Pons (tissue), 1 donor: ENCODE results near the gene TMSB15A.
"Not testable (repeated sequence)": the region's sequence is repeated elsewhere in the genome, so short reads cannot be mapped to it uniquely, and the experiment has no call there.

ENCODE experiments used
- DNase-seq: peaks from one replicate; pipeline ENCODE4 v3.0.0-alpha.2; 2016; ENCODE audit warnings: low spot score

Gene TMSB15A

DNA sequence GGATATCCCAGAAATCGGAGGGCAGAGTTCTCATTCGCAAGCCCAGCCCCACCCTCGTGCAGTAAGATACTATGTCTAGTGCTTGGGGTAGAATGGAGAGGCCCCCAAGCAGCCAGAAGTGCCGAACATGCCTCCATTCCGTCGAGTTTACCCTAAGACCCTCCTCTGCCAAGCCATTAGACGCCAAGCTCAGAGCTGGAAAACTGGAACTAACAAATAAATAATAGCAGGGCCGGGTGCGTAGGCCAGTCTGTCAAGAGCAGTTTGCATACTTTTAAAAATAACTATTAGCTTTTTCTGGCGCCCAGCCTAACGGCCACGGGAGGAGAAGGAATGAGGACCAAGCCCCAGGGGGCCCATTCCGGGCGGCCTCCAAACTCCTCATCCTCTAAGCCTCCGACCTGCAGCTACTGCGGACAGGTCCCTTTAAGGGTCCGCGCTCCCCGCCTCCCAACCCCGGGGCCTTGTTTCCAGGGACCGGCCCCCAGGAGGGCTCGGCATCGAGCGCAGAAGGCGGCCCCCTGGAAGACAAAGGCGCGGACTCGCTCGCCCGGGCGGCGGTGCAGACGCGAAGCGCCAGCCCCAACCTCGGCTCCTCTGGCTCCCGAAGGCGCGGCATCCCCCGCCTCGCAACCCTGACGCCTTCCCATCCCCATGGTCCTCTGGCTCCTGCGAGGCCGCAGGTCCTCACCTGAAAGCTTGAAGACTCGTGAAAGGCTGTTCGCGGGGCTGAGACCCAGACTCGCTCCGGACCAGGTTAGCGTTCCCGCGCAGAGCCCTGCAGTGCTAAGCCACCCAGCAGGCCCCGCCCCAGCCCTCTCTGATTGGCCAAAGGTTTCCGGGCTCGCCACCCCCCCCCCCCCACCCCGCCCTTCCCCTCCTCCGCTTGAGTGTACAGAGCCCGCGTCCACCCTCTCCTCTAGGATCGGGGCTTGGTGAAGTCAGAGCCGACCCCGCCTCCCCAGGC is at the start of gene TMSB15A:
Gene TMSB15A, minus strand, starts transcription at position 765 of the 967 bp plus-strand sequence.
- DNase-seq, result peak; percentile 9

DNA sequence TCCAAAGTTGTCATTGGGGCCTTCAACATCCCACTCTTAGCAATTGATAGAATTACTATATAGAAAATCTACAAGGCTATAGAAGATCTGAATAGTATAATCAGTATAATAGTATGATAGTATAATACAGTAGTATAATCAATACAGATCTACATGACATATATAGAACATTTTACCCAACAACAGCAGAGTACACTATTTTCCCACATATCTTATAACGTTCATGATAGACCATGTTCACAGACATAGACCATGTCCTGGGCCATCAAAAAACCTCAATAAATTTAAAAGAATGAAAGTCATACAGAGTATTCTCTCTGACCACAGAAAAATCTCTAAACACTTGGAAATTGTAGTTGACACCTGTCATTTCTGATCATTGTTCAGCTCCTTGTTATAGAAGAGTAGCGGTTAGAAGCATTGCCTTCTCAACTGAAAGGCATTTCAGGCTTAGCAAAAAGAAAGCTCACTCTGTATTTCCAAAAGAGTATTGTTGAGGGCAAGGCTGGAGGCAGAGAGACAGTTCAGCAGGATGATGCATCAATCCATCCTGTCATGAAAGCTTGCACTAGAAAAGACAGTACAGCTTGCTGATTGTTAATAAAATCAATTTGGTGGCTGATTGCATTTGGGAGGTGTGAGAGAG is 44.0 kb upstream of the TMSB15A start:
- no peak for DNase-seq

DNA sequence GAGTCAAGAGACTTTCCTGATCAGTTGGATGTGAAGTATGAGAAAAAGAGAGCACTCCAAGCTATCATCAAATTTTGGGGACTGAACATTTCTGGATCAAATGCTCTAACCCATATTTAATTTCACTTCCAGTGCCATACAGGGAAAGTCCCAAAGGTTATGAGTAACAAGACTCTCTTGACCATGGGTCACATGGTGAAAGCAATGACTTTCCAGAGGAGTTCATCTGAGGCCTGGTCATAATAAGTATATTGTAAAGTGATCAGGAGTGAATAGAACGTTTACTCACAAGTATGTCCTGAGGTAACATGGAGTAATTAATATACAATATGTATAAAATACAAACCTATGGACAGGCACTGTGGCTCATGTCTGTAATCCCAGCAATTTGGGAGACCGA is 42.1 kb upstream of the TMSB15A start:
- DNase-seq, result no peak

DNA sequence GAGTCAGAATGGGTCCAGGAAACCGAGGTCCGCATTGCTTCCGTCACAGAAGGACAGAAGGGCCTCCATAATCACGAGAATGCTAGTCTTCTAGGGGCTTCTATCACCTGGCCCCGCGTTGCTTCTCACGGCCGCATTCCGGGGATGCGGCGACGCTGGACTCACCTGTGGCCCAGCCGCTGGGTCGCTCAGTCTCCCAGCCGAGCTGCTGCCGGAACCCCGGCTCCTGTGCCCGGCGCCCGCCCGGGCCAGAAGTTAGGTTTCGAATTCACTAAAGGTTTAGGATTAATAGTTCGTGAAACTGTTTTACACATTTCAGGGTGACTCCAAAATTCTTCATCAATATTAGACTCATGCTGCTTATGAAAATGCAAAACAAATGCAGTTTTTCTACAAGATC is 31.7 kb upstream of the TMSB15A start:
- DNase-seq, result no peak

DNA sequence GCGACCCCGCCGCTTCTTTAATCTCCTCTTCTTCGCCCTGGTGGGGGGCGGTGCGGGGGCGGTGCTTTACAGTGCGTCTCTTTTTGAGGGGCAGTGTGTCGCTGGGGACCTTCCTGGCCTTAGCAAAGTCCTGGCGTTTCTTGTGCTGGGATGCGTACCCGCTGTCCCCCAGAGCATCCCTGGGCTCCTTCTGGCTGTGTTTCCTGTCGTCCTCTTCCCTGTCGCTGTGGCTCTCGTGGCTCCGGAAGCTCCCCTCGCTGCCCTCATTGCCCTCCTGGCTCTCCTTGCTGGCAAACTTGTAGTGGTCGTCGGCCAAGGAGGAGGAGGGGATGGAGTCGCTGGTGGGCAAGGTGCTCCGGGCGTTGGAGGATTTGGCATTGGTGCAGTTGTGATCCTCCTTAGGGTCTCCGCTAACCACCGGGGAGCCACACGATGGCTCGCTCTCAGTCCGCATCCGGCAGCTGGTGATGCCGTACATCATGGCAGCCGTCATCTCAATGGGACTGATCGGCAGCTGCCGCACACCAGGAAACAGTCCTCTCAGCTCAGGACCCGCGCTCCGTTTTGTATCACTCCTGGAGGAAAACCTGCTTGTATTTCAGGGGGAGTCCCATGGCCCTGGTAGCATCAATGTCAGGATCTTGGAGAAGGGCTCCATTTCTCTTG is 30.4 kb upstream of the TMSB15A start:
- no peak for DNase-seq

DNA sequence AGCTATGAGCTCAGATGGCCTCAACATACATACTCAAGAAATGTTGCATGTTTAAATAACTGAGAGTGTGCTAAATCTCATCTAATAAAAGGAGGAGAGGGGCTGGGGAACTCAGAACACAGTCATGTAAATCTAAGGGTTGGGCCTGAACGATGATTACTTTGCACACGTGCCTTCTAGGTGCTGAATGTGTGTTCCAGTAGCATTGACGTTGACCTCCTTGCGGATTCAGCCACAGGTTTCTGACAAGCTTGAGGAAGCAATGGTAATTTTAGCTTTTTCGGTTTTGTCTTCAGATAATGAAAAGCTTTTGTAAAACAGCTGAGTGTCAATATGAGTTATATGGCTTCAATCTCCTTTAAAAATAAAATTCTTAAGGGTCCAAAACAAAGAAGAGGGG is 29.6 kb upstream of the TMSB15A start:
- not testable (repeated sequence) for DNase-seq

DNA sequence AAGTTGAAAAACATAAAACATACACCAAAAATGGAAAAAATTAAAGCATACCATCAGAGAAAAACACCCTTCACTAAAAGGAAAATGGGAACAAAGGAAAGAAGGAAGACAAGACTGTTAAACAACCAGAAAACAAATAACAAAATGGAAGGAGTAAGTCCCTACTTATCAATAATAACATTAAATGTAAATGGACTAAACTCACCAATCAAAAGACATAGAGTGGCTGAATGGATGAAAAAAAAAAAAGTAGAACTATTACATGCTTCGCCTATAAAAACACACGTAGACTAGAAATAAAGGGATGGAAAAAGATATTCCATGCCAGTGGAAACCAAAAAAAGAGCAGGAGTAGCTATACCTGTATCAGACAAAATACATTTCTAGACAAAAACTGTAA is 19.4 kb upstream of the TMSB15A start:
- no peak for DNase-seq

DNA sequence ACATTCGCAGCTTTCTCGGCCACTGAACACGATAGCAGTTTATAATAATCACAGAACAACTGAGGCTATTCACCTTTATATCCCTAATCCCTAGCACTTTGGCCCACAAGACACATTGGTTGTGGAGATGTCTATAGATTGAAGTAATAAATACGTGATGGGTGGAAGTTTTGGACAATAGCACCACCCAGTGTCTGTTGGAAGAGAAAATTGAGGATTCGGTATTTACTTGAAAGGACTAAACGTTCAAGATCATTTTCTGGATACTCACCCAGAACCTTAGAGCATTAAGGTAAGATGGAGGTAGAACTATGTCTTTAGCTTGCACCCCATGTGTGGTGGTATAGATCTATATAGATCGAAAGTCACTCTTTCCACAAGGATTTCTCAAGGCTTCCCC is 787 bp upstream of the TMSB15A start:
- peak; percentile 43 for DNase-seq

DNA sequence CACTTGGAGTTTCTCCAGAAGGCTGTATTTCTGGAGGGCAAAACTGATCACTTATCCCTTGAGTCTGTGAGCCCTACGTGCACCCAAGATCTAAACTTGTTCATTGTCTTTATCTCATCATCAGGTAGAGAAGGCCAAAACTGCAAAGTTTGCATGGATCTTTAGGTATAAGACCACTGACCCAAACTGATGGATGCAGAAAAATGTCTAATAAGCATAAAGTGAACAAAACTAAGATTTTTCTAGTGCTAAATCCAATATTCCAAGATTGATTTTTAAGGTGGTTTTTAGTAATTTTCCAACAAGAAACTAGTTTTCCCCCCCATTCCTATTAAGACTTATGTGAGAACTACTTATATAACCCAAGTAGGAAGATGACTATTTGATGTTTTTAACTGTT is 2.0 kb downstream of the TMSB15A start:
- DNase-seq, result no peak

DNA sequence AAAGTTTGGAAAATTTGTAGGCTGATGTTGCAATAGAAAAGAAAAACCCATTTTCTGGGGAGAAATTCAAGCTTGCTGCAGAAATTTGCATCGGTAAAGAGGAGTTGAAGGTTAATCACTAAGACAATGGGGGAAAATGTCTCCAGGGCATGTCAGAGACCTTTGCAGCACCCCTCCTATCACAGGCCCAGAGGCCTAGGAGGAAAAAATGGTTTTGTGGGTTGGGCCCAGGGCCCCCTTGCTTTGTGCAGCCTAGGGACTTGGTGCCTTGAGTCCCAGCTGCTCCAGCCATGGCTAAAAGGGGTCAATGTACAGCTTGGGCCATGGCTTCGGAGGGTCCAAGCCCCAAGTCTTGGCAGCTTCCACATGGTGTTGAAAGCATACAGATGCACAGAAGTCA is 17.8 kb downstream of the TMSB15A start:
- DNase-seq, result no peak

DNA sequence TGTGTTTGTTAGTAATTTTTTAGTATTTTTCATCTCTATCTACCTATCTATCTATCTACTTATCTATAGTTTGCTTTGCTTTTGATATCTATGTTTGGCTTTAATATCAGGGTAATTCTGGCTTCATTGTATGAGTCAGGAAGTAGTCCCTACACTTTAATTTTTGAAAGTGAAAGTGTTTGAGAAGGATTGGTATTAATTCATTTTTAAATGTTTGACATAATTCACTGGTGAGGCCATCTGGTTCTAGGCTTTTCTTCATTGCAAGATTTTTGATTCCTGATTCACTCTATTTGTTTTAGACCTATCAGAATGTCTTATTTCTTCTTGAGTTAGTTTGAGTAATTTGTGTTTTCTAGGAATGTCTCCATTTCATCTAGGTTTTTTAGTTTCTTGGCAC is 24.8 kb downstream of the TMSB15A start:
- DNase-seq, result no peak

DNA sequence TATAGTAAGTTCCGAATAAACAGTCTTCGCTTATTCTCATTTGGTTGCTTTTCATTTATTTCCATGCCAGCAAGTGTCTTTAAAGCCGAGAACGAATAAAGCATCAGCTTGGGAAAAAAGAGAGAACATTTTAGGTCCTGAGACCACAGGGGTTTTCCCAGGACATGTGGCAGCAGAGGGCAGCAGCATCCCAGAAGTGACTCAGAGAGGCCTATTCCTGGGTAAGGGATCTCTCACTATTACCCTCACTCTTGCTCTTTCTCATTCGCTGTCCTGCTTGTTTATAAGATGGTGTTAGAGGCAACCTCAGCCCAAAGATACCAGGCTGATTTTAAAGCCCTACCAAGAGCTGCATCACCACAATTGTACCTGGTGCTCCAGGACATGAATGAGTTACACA is 37.8 kb downstream of the TMSB15A start:
- DNase-seq, result not testable (repeated sequence)

DNA sequence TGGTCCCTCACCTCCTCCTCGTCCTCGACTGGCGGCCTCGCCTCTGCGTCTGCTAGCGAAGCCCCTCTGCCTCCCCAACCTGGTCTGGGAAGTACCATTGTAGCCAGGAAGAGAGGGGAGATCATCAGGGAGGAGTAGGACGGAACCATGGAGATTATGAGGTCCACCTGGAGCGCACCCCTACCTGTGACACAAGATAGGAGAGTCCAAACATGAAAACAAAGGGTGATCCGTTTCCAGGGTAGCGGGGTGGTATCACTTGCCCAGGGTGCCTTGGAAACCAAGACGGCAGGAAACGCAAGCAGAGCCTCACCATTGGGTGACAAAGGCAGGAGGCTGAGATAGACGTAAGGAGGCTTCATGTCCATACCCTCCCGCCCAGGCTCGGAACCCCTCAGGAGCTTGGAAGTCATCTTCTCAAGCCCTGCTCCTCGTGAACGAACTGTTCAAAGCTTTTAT is 44.7 kb downstream of the TMSB15A start, which contains the start of gene TCP11X2:
Gene TCP11X2, minus strand, starts transcription at position 51 of the 459 bp plus-strand sequence.
- not testable (repeated sequence) for DNase-seq

DNA sequence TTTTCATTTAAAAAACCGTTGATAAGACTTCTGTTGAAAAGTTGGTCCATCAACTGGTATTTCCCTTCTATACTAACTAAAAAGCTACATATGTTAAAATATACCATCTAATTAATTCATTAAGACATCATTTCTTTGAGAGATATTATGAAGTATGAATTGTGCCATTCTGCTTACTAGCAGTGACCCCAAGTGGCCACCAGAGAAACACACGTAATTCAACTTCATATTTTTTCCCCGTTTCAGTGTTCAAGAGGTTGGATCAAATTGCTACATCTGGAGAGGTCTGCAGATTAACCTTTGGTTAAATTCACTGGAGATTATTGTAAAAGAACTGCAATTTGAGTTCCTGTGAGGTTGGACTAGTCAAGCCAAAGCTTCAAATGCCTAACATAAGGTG is 46.3 kb downstream of the TMSB15A start:
- DNase-seq, result not testable (repeated sequence)
